HCT116 (cell line): ENCODE results near the gene OR6C2.

Source experiments
- CTCF ChIP-seq, 3 experiments: fragments of 200-600 bp in 1 of 3; sonication (generic) in 1 of 3; IDR thresholded peaks in 2 of 3; conservative IDR thresholded peaks in 1 of 3; 2 replicates each; pipeline ENCODE4 v1.5.1; 2012 to 2017; ENCODE audit warnings: low read depth in 2 of 3, low read length in 2 of 3, antibody characterized with exemption in 1 of 3, borderline replicate concordance in 1 of 3, control low read depth in 1 of 3, mild to moderate bottlenecking in 1 of 3, mixed read lengths in 1 of 3, mixed run types in 1 of 3, moderate library complexity in 1 of 3; ENCODE audit not compliant: insufficient read depth in 1 of 3
- ELF1 ChIP-seq: IDR thresholded peaks from 2 replicates; pipeline ENCODE4 v1.6.1; 2012; ENCODE audit warnings: low read depth, borderline replicate concordance
- EZH2 ChIP-seq: fragments of 200-600 bp; sonication (generic); IDR thresholded peaks from 2 replicates; pipeline ENCODE4 v1.6.1; 2017; ENCODE audit warnings: antibody characterized with exemption, mixed run types
- EZH2phosphoT487 ChIP-seq: fragments of 200-600 bp; IDR thresholded peaks from 2 replicates; pipeline ENCODE4 v1.6.1; 2018; ENCODE audit warnings: antibody characterized with exemption, borderline replicate concordance
- MAX ChIP-seq: IDR thresholded peaks from 2 replicates; pipeline ENCODE4 v1.6.1; 2012
- POLR2A ChIP-seq: IDR thresholded peaks from 2 replicates; pipeline ENCODE4 v1.7.0; 2011; ENCODE audit warnings: borderline replicate concordance; ENCODE audit not compliant: insufficient read depth, insufficient read length; ENCODE audit errors: extremely low read depth
- POLR2AphosphoS5 ChIP-seq: IDR thresholded peaks from 2 replicates; pipeline ENCODE4 v1.6.1; 2011; ENCODE audit warnings: mild to moderate bottlenecking, low read depth, low read length, moderate library complexity
- RAD21 ChIP-seq: IDR thresholded peaks from 2 replicates; pipeline ENCODE4 v1.6.1; 2012; ENCODE audit warnings: low read depth, mild to moderate bottlenecking
- REST ChIP-seq: IDR thresholded peaks from 2 replicates; pipeline ENCODE4 v1.6.1; 2012; ENCODE audit warnings: low read depth
- SIN3A ChIP-seq: IDR thresholded peaks from 2 replicates; pipeline ENCODE4 v1.6.1; 2012; ENCODE audit warnings: low read depth
- SRF ChIP-seq: IDR thresholded peaks from 2 replicates; pipeline ENCODE4 v1.6.1; 2012; ENCODE audit warnings: low read depth
- TCF7L2 ChIP-seq: IDR thresholded peaks from 2 replicates; pipeline ENCODE4 v1.7.0; 2011; ENCODE audit warnings: borderline replicate concordance, inconsistent platforms; ENCODE audit not compliant: insufficient read depth, insufficient read length; ENCODE audit errors: extremely low read depth
- YY1 ChIP-seq: IDR thresholded peaks from 2 replicates; pipeline ENCODE4 v1.6.1; 2011; ENCODE audit warnings: low read length, low read depth, moderate library complexity, mild to moderate bottlenecking; ENCODE audit not compliant: insufficient replicate concordance; ENCODE audit errors: extremely low read depth
- ZNF274 ChIP-seq: fragments of 200-500 bp; sonication (Bioruptor generic); IDR thresholded peaks from 2 replicates; pipeline ENCODE4 v1.6.1; 2014; ENCODE audit warnings: mild to moderate bottlenecking, low read depth, low read length, inconsistent platforms

GRCh38 chr12:55495490-55495889 lies 51.6 kb downstream of the OR6C2 start:
- TF ChIP-seq EZH2 = no peak
- no peak for TF ChIP-seq ZNF274
- no peak for TF ChIP-seq CTCF (IDR thresholded peaks at IDR 0.05 in 2 of 3, conservative IDR thresholded peaks at IDR 0.05 in 1 of 3; ENCODE audit: borderline replicate concordance in 1 of 3, insufficient read depth in 1 of 3, low read depth in 2 of 3, low read length in 2 of 3)
- no peak for TF ChIP-seq RAD21
- TF ChIP-seq REST = no peak
- no peak for TF ChIP-seq SIN3A
- no peak for TF ChIP-seq POLR2A
- TF ChIP-seq TCF7L2 = no peak
- no peak for TF ChIP-seq YY1
- TF ChIP-seq MAX = no peak
- no peak for TF ChIP-seq EZH2phosphoT487
- TF ChIP-seq SRF = no peak
- no peak for TF ChIP-seq POLR2AphosphoS5
- TF ChIP-seq ELF1 = no peak
